GM23248 (cell line): ENCODE results near the gene MTREX.

Source experiments
- EZH2 ChIP-seq: fragments of 200-600 bp; sonication (generic); IDR thresholded peaks from 2 replicates; pipeline ENCODE4 v1.6.1; 2018; ENCODE audit warnings: antibody characterized with exemption, mild to moderate bottlenecking; ENCODE audit not compliant: insufficient read depth, poor library complexity, severe bottlenecking
- EZH2phosphoT487 ChIP-seq: fragments of 200-600 bp; sonication (generic); IDR thresholded peaks from 2 replicates; pipeline ENCODE4 v1.6.1; 2018; ENCODE audit warnings: antibody characterized with exemption, moderate library complexity, mild to moderate bottlenecking, low read depth; ENCODE audit not compliant: insufficient read depth

DNA sequence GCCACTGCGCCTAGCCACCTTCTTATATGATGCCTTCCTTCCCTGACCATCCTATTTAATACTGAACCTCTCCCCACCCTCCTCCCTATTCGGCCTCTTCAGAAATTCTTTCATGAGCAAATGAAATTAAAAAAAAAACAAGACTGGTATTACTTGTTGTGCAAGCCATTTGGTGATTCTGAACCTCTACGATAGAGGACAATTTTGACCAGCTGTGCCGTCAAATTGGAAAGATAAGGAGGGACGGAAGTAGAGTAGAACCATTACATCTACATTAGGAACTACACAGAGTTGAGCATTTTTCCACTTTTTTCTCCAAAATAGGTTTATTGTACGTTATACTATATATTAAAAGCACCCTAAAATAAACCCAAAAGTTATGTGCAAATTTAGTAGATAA is 3.2 kb upstream of the MTREX start:
- no peak for TF ChIP-seq EZH2
- no peak for TF ChIP-seq EZH2phosphoT487
